ENCODE measurements around the gene LRRC70. TPM values are rescaled to one million over a fixed set of nuclear protein-coding genes. Genes with fewer than 3 reads are reported as not detected.

LRRC70 gene
- total RNA-seq (2014; rRNA removed; shearing (Covaris generic)): 1.7 and 2.7 TPM in 2 replicates
- polyA plus RNA-seq (2016; fragmentation: Nextera tagmentation; extraction: Ambion mirVana): 0.15 TPM in 1 of 2 replicates, not detected in the other
- long read RNA-seq: 0 reads

- peaks cover 9% of the 10 kb centered on the region for H3K4me1 Mint-ChIP-seq
These were observed at the start of gene LRRC70 for GRCh38 chr5:62578540-62578939. Gene LRRC70, plus strand, starts transcription at chr5:62578819. Its CDS starts 620 bp downstream, at chr5:62579439.

More at GRCh38 chr5:62578540-62578939, at the start of gene LRRC70:
- Histone ChIP-seq H3K9me2 (ENCODE audit: insufficient read depth) (no peaks in the 10 kb centered on the region), H3K79me2 (replicated peaks; ENCODE audit: insufficient read depth) (no peaks in the 10 kb centered on the region; the same call in 1 of the 2 replicates), H3F3A (replicated peaks; ENCODE audit: low read depth) (no peaks in the 10 kb centered on the region), H3K4me1 (ENCODE audit: insufficient read depth) (no peaks in the 10 kb centered on the region), H3K27ac (ENCODE audit: low read depth) (no peak within 1 kb of the TSS), H3K4me2 (no peak within 1 kb of the TSS), H3K27me3 (ENCODE audit: insufficient read depth) (no peaks in the 10 kb centered on the region), H4K20me1 (replicated peaks; ENCODE audit: insufficient read depth) (no peaks in the 10 kb centered on the region), H3K36me3 (ENCODE audit: insufficient read depth) (no peaks in the 10 kb centered on the region), H3K4me3 (no peak within 1 kb of the TSS), H2AFZ (no peak within 1 kb of the TSS)
- ATAC-seq: peak; percentile 48; the same call in 1 of the 3 replicates
- Mint-ChIP-seq H3K27ac (no peak within 1 kb of the TSS), H3K36me3 (ENCODE audit: low read depth) (no peaks in the 10 kb centered on the region), H3K27me3 (ENCODE audit: insufficient read depth, low read depth, poor library complexity) (no peaks in the 10 kb centered on the region), H3K4me3 (no peak within 1 kb of the TSS), H3K9me3 (no peaks in the 10 kb centered on the region)
- peak; percentile 85 for DNase-seq (ENCODE audit: low spot score)
- TF ChIP-seq NANOG (IDR thresholded peaks at IDR 0.05; ENCODE audit: borderline replicate concordance): no peak
- TF ChIP-seq STAT1 (IDR thresholded peaks at IDR 0.05; ENCODE audit: unreplicated experiment): no peak
- TF ChIP-seq JUNB (IDR thresholded peaks at IDR 0.05; ENCODE audit: unreplicated experiment): no peak
- TF ChIP-seq CREB1 (CRISPR knock-in tag; IDR thresholded peaks at IDR 0.05; ENCODE audit: low read depth): no peak
- no peak for TF ChIP-seq CTCF (conservative IDR thresholded peaks at IDR 0.05; ENCODE audit: low read depth in 2 of 2)
- TF ChIP-seq EZH2 (IDR thresholded peaks at IDR 0.05; ENCODE audit: low read depth, unreplicated experiment): no peak
- no peak for TF ChIP-seq ZNF331 (CRISPR knock-in tag; IDR thresholded peaks at IDR 0.05; ENCODE audit: low read depth)
- TF ChIP-seq REST (IDR thresholded peaks at IDR 0.05; ENCODE audit: unreplicated experiment): no peak
- no peak for TF ChIP-seq ZNF462 (CRISPR knock-in tag; IDR thresholded peaks at IDR 0.05)
- no peak for TF ChIP-seq POLR2AphosphoS5 (IDR thresholded peaks at IDR 0.05; ENCODE audit: low read depth)
- TF ChIP-seq, protein P1, sequence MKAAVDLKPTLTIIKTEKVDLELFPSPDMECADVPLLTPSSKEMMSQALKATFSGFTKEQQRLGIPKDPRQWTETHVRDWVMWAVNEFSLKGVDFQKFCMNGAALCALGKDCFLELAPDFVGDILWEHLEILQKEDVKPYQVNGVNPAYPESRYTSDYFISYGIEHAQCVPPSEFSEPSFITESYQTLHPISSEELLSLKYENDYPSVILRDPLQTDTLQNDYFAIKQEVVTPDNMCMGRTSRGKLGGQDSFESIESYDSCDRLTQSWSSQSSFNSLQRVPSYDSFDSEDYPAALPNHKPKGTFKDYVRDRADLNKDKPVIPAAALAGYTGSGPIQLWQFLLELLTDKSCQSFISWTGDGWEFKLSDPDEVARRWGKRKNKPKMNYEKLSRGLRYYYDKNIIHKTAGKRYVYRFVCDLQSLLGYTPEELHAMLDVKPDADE (IDR thresholded peaks at IDR 0.05): no peak
- TF ChIP-seq EZH2phosphoT487 (IDR thresholded peaks at IDR 0.05; ENCODE audit: unreplicated experiment): no peak
- no peak for TF ChIP-seq ZNF114 (CRISPR knock-in tag; IDR thresholded peaks at IDR 0.05)

Measured in GM23338 (cell line).